Measurements from ENCODE around the gene BCO2.

DNA sequence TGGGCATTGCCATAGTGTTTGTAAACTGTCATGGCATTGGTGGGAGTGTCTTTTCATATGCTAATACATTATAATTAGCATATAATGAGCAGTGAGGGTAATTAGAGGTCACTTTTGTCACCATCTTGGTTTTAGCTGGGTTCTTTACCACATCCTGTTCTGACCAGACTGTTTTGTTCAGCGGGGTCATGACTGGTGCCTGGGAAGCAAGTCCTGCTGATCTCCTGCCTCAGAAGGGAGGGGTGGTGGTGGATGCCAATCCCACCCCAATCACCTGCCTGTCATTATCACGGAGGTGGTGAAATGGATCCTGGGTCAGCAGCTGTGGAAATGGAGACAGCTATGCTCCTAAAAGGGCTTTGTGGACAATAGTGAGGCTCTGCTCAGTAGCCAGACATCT, 42.6 kb upstream of the BCO2 start:
- TF ChIP-seq EP300 (IDR thresholded peaks at IDR 0.05) (no peak), POLR2A (IDR thresholded peaks at IDR 0.05) (no peak)
- TF ChIP-seq, protein P1, sequence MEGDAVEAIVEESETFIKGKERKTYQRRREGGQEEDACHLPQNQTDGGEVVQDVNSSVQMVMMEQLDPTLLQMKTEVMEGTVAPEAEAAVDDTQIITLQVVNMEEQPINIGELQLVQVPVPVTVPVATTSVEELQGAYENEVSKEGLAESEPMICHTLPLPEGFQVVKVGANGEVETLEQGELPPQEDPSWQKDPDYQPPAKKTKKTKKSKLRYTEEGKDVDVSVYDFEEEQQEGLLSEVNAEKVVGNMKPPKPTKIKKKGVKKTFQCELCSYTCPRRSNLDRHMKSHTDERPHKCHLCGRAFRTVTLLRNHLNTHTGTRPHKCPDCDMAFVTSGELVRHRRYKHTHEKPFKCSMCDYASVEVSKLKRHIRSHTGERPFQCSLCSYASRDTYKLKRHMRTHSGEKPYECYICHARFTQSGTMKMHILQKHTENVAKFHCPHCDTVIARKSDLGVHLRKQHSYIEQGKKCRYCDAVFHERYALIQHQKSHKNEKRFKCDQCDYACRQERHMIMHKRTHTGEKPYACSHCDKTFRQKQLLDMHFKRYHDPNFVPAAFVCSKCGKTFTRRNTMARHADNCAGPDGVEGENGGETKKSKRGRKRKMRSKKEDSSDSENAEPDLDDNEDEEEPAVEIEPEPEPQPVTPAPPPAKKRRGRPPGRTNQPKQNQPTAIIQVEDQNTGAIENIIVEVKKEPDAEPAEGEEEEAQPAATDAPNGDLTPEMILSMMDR (IDR thresholded peaks at IDR 0.05): no peak

All from ovary (tissue), 3 donors.